ENCODE measurements around the gene OSER1. TPM values are rescaled to one million over a fixed set of nuclear protein-coding genes. Genes with fewer than 3 reads are reported as not detected.

Gene OSER1
- total and polyA plus RNA-seq, 4 donors = 22.6 to 32.9 (median 27.7) TPM

- no peak for TF ChIP-seq CTCF (IDR thresholded peaks at IDR 0.05; ENCODE audit: control extremely low read depth, extremely low read depth)
- ATAC-seq (ENCODE audit: insufficient read depth, low FRiP score) = peak; percentile 34
Measured at GRCh38 chr20:44176833-44177534, 33.6 kb downstream of the OSER1 start.

GRCh38 chr20:44174996-44175765 lies 35.4 kb downstream of the OSER1 start:
- H3K27ac ChIP-seq (ENCODE audit: low read depth in 1 of 2, low read length in 1 of 2) = peak overlapping the region in 1 of 2 donors; percentile 7
- no peak for ATAC-seq (ENCODE audit: insufficient read depth, low FRiP score)
- H3K9me3 ChIP-seq (ENCODE audit: control insufficient read depth in 4 of 4, insufficient read depth in 3 of 4, low read length in 3 of 4) = no peaks in the 10 kb centered on the region
- no peak for TF ChIP-seq CTCF (IDR thresholded peaks at IDR 0.05; ENCODE audit: control extremely low read depth, extremely low read depth)
- peaks cover 0 to 5% (median 4%) of the 10 kb centered on the region in 3 donors for H3K27me3 ChIP-seq (ENCODE audit: control insufficient read depth in 3 of 3, insufficient read depth in 3 of 3, low read length in 2 of 3)
- H3K9ac ChIP-seq (ENCODE audit: insufficient read depth in 1 of 2, low read length in 2 of 2) = no peak overlapping the region
- H3K36me3 ChIP-seq (ENCODE audit: control insufficient read depth in 4 of 4, insufficient read depth in 4 of 4, low read length in 4 of 4) = no peaks in the 10 kb centered on the region
- DNase-seq = no peak
- no peak overlapping the region for H3K4me3 ChIP-seq
- 94 to 96% methylated on average over 13 of the region's 13 CpGs for WGBS, 2 donors
- peaks cover 0 to 12% (median 0%) of the 10 kb centered on the region in 5 donors for H3K4me1 ChIP-seq (ENCODE audit: control insufficient read depth in 5 of 5, insufficient read depth in 5 of 5, low read length in 5 of 5)

More at GRCh38 chr20:44176833-44177534, 33.6 kb downstream of the OSER1 start:
- DNase-seq = no peak
- H3K36me3 ChIP-seq (ENCODE audit: control insufficient read depth in 4 of 4, insufficient read depth in 4 of 4, low read length in 4 of 4) = no peaks in the 10 kb centered on the region
- no peak overlapping the region for H3K9ac ChIP-seq (ENCODE audit: insufficient read depth in 1 of 2, low read length in 2 of 2)
- no peak overlapping the region for H3K4me3 ChIP-seq
- 50 to 59% methylated on average over 14 of the region's 14 CpGs for WGBS, 2 donors
- H3K27ac ChIP-seq (ENCODE audit: low read depth in 1 of 2, low read length in 1 of 2) = peak overlapping the region in 1 of 2 donors; percentile 76
- H3K9me3 ChIP-seq (ENCODE audit: control insufficient read depth in 4 of 4, insufficient read depth in 3 of 4, low read length in 3 of 4) = no peaks in the 10 kb centered on the region
- peaks cover 0 to 6% (median 2%) of the 10 kb centered on the region in 3 donors for H3K27me3 ChIP-seq (ENCODE audit: control insufficient read depth in 3 of 3, insufficient read depth in 3 of 3, low read length in 2 of 3)
- H3K4me1 ChIP-seq (ENCODE audit: control insufficient read depth in 5 of 5, insufficient read depth in 5 of 5, low read length in 5 of 5) = peaks cover 0 to 5% (median 0%) of the 10 kb centered on the region in 5 donors

GRCh38 chr20:44173846-44174245 lies 36.7 kb downstream of the OSER1 start:
- Histone ChIP-seq H3K9me3 (ENCODE audit: control insufficient read depth in 4 of 4, insufficient read depth in 3 of 4, low read length in 3 of 4) (no peaks in the 10 kb centered on the region), H3K36me3 (ENCODE audit: control insufficient read depth in 4 of 4, insufficient read depth in 4 of 4, low read length in 4 of 4) (no peaks in the 10 kb centered on the region), H3K4me1 (ENCODE audit: control insufficient read depth in 5 of 5, insufficient read depth in 5 of 5, low read length in 5 of 5) (peaks cover 0 to 12% (median 0%) of the 10 kb centered on the region in 5 donors), H3K4me3 (no peak overlapping the region), H3K9ac (ENCODE audit: insufficient read depth in 1 of 2, low read length in 2 of 2) (no peak overlapping the region), H3K27me3 (ENCODE audit: control insufficient read depth in 3 of 3, insufficient read depth in 3 of 3, low read length in 2 of 3) (peaks cover 0 to 4% (median 3%) of the 10 kb centered on the region in 3 donors), H3K27ac (ENCODE audit: low read depth in 1 of 2, low read length in 1 of 2) (no peak overlapping the region)
- ATAC-seq (ENCODE audit: insufficient read depth, low FRiP score) = no peak
- DNase-seq = no peak
- 73 to 83% methylated on average over 8 of the region's 8 CpGs for WGBS, 2 donors
- no peak for TF ChIP-seq CTCF (IDR thresholded peaks at IDR 0.05; ENCODE audit: control extremely low read depth, extremely low read depth)

All from lung (tissue), 12 donors.